Activated effector memory CD4-positive, alpha-beta T cell treated with anti-CD3 and anti-CD28 coated beads, Interleukin-2, amount 50 U/mL, for 16 hours (primary cell): ENCODE data around the gene SCLY.

Source experiments
- DNase-seq: peaks from one replicate; pipeline ENCODE4 v3.0.0-alpha.2; 2020

SCLY gene

GRCh38 chr2:238075397-238075796 lies 14.6 kb downstream of the SCLY start:
- no peak for DNase-seq

DNA sequence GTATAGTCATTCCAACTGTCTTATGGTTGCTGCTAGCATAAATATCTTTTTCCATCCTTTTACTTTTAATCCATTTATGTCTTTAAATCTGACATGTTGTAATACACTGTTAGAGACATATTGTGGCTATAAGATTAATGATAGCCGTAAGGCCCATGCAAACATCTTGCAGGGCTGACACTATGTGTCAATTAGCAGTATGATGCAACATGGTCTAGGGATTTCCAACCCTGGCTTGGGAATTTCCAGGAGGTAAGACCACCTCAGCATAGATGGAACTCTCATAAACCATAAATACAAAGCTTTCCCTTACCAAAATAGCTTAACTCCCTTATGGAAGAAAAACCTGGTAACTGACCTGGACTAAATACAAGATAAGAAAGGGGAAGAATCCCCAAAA lies 16.5 kb downstream of the SCLY start:
- DNase-seq: no peak

DNA sequence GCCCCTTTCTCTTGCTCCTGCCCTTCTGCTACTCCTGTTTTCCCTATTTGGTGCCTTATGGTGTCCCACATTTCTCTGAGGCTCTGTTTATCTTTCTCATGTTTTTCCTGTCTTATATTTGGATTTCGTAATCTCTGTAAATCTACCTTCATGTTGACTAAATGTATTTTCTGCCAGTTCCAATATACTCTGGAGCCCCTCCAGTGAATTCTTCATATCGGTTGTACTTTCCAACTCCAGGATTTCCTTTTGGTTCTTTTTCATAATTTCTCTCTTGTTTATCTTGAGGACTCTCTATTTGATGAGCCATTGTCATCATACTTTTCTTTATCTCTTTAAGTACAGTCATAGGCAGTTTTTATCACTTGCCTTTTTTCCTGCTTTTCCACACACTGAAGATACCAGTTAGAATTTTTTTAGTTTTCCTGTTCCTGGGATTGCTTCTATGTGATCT lies 19.1 kb downstream of the SCLY start:
- no peak for DNase-seq

- DNase-seq: no peak
These were observed 19.7 kb downstream of the SCLY start for GRCh38 chr2:238080518-238080917.

DNA sequence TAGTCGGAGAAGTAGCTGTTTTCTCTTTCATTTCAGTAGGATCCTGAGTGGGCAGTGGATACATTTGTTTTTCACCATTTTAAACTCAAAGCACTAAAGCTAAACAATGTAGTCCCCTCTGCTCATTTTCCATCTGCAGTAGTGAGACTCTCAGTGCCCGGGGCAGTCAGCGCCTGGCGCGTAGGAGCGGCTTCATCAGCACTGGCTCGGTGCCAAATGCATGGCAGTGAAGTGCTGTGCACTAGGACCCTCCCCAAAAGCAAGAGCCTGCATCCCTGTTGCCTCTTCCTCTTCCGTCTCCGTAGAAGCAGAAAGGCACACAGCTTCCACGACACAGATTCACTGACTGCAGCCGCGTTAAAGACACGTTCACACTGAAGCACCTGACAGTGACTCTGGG lies 20.3 kb downstream of the SCLY start:
- DNase-seq: no peak

GRCh38 chr2:238081561-238081960 lies 20.8 kb downstream of the SCLY start:
- no peak for DNase-seq

GRCh38 chr2:238082151-238082550 lies 21.4 kb downstream of the SCLY start:
- DNase-seq: no peak

DNA sequence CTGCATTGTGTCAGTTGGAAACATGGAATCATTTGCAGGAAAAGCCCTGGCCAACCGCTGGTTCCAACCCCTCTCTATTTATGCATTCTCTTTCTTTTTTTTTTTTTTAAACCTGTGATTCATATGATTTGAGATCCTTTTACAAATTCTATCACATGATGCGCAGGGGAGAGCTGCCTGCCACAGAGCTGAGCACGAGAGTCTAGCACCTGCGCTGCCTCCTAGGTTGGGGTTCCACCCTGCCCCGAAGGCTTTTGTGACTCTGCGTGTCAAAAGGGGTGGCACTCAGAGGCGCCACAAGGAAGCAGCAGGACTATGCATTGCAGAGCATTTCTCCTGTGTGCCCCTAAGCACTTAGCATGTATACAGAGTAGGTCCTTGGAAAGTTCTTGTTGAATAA lies 22.0 kb downstream of the SCLY start:
- no peak for DNase-seq

GRCh38 chr2:238083919-238084318 lies 23.1 kb downstream of the SCLY start:
- DNase-seq: no peak

- no peak for DNase-seq
These were observed 24.0 kb downstream of the SCLY start for GRCh38 chr2:238084761-238085160.

DNA sequence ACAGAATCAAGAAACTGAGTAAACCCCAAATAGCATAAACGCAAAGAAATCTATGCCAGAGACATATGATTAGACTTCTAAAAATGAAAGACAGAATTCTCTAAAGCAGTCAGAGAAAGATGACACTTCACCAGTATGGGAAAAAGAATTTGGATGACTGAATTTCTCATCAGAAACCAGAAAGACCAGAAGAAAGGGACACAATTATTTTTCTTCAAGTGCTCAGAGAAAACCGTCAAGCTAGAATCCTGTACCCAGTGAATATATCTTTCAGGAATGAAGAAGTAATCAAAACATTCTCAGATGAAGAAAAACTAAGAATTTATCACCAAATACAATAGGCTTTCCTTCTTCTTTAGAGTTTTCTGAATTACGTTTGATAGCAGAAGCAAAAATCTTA lies 25.1 kb downstream of the SCLY start:
- DNase-seq: no peak

- no peak for DNase-seq
These were observed 26.4 kb downstream of the SCLY start for GRCh38 chr2:238087211-238087610.

- no peak for DNase-seq
These were observed 30.1 kb downstream of the SCLY start for GRCh38 chr2:238090887-238091286.

DNA sequence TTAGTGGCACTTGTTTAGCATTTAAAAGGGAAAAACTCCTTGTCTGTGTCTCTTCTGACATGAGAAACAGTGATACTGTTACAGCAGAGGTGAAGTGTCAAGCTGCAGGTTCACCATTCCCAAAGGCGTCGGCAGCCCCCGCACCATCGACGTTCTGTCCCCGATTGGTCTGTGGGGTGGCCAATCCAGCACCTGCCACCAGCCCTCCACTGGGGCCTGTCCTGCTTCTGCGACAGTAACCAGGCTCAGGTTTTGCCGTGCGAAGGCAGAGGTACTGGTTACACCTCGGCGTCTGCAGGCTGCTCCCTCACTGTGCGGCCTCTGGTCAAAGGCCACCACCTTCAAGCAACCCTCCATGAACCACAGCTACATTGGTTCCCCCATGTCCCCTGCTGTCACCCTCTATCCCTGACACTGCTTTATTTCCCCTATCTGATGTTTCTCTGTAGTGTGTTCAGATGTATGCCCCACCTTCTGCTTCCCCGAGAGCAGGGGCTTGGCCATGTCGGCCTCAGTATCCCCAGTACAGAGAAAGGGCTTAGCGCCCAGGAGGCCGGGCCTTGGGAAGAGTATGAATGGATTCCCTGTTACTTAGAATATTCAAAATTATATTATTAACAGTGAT lies 30.7 kb downstream of the SCLY start:
- DNase-seq: no peak

DNA sequence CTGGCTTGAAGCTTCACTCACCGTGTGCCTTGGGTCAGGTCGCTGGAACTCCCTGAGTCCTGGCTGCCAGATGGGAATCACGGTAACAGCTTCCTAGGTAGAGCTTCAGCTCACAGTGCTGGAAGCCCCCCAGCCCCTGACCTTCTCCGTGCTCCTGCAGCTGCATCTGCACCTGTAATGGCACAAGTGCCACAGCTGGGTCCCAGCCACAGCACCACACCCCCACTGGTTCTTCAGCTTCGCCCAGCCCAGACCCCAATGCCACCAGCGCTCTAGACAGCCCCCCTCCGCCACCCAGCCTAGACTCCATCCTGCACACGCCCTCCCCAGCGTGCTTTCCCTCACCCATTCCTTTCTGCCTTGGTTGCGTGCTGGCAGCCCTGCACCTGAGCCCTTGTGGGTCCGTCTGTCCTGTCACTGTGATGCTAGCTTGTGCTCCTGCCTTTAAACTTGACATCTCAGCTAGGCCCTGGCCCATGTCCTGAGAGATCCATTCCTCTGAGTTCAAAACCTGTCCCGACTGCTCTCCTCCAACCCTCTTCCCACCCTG lies 31.8 kb downstream of the SCLY start:
- DNase-seq: no peak

- DNase-seq: peak; percentile 19
These were observed 32.7 kb downstream of the SCLY start for GRCh38 chr2:238093181-238094140.

DNA sequence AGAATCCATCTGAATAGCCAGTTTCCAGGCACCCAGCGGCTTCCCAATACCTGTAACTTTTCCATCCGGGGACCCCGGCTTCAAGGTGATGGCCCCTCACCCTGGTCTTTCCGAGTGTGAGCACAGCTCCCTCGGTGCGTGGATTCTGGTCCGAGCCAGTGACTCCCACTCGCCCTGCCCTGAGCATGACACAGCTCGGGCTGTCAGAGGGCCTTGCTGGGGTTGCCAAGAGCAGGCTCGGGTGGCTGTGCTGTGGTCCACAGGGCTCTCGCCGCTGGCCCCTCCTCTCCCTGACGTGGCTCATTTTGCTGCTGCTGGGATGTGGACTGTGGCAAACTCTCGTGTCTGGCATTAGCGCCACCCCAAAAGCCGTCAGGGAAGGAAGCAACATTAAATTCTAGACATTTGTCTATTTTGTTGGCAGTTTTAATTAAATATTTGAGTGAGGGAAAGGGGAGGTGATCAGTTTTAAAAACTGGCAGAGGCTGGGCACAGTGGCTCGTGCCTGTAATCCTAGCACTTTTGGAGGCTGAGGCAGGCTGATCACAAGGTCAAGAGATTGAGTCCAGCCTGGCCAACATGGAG lies 33.7 kb downstream of the SCLY start:
- peak; percentile 50 for DNase-seq

- DNase-seq: peak; percentile 14
These were observed 34.3 kb downstream of the SCLY start for GRCh38 chr2:238095143-238095542.

DNA sequence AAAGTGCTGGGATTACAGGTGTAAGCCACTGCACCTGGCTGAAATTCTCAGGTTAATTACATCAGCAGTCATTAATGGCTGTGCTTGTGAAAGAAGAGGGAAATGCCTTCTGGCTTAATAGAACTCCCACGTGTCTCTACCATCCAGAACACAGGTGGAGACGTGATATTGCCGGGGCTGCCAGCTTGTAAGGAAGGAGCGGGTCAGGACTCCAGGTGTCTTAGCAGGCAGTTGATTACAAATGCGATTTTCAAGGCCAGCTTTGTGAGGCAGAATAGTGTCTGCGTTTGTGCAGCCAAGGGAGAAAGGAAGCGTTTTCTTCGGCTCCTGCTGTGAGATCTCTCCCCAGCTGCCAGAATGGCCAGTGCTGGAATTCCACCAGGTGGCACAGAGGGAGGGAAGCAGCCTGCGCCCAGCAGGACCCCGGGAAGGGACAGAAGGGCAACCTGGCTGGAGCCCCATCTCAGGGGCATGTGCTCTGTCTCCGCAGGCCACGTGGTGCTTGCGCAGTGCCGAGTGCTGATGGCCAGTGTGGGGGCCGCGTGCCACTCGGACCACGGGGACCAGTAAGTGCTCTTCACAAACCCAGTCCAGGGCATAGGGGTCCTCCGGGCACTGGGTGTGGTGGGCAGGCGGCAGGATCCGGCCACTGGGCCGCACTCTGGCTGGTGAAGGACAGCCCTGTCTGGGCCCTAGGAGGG lies 35.7 kb downstream of the SCLY start:
- DNase-seq: peak; percentile 61

GRCh38 chr2:238097201-238097987 lies 36.6 kb downstream of the SCLY start:
- peak; percentile 59 for DNase-seq

- DNase-seq: peak; percentile 70
These were observed 37.4 kb downstream of the SCLY start for GRCh38 chr2:238097988-238098871.
